Effector memory CD4-positive, alpha-beta T cell (primary cell): Measurements from ENCODE around the gene ZNF432.
"Not testable (repeated sequence)": the region's sequence is repeated elsewhere in the genome, so short reads cannot be mapped to it uniquely, and the experiment has no call there.

Experiments
- DNase-seq, 3 donors: peaks; one replicate each; pipeline ENCODE4 v3.0.0-alpha.2; 2020
- H3K27ac ChIP-seq: 2 replicates; pipeline ENCODE4 v1.7.0; 2013; ENCODE audit warnings: mild to moderate bottlenecking, low read length, moderate library complexity; ENCODE audit not compliant: insufficient read depth, poor library complexity, severe bottlenecking
- H3K27me3 ChIP-seq: replicated peaks from 2 replicates; pipeline ENCODE4 v1.7.0; 2013; ENCODE audit warnings: mild to moderate bottlenecking, low read length; ENCODE audit not compliant: insufficient read depth, control insufficient read depth, poor library complexity, severe bottlenecking
- H3K36me3 ChIP-seq: 2 replicates; pipeline ENCODE4 v1.7.0; 2013; ENCODE audit warnings: mild to moderate bottlenecking, low read length, moderate library complexity; ENCODE audit not compliant: control insufficient read depth, insufficient read depth
- H3K4me1 ChIP-seq: 2 replicates; pipeline ENCODE4 v1.7.0; 2013; ENCODE audit warnings: low read length, mild to moderate bottlenecking; ENCODE audit not compliant: control insufficient read depth, insufficient read depth, poor library complexity, severe bottlenecking
- H3K4me3 ChIP-seq: 2 replicates; pipeline ENCODE4 v1.7.0; 2013; ENCODE audit warnings: low read length, low read depth, mild to moderate bottlenecking; ENCODE audit not compliant: insufficient read depth, poor library complexity, severe bottlenecking
- H3K9me3 ChIP-seq: 2 replicates; pipeline ENCODE4 v1.7.0; 2013; ENCODE audit warnings: mild to moderate bottlenecking, low read length, moderate library complexity; ENCODE audit not compliant: control insufficient read depth

The ZNF432 gene

GRCh38 chr19:52056480-52056879 is 7.8 kb upstream of the ZNF432 start:
- H3K27ac ChIP-seq, H3K27me3 ChIP-seq, H3K36me3 ChIP-seq, H3K4me1 ChIP-seq, H3K4me3 ChIP-seq, DNase-seq: not testable (repeated sequence)
- peaks cover 22% of the 10 kb centered on the region for H3K9me3 ChIP-seq

GRCh38 chr19:52051736-52052135 is 3.1 kb upstream of the ZNF432 start:
- not testable (repeated sequence) for DNase-seq, H3K4me1 ChIP-seq, H3K4me3 ChIP-seq, H3K9me3 ChIP-seq, H3K27ac ChIP-seq, H3K36me3 ChIP-seq, H3K27me3 ChIP-seq

GRCh38 chr19:52039169-52039568 is 9.5 kb downstream of the ZNF432 start:
- peaks cover 50% of the 10 kb centered on the region for H3K9me3 ChIP-seq
- H3K4me1 ChIP-seq = no peaks in the 10 kb centered on the region
- no peak overlapping the region for H3K27ac ChIP-seq
- DNase-seq = no peak
- H3K27me3 ChIP-seq = no peaks in the 10 kb centered on the region
- H3K36me3 ChIP-seq = peaks cover 87% of the 10 kb centered on the region
- H3K4me3 ChIP-seq = no peak overlapping the region

GRCh38 chr19:52034051-52034728 is 14.4 kb downstream of the ZNF432 start:
- H3K27me3 ChIP-seq = no peaks in the 10 kb centered on the region
- H3K36me3 ChIP-seq = peaks cover 48% of the 10 kb centered on the region
- H3K27ac ChIP-seq = no peak overlapping the region
- no peaks in the 10 kb centered on the region for H3K4me1 ChIP-seq
- DNase-seq = no peak
- H3K4me3 ChIP-seq = no peak overlapping the region
- peaks cover 55% of the 10 kb centered on the region for H3K9me3 ChIP-seq

- no peaks in the 10 kb centered on the region for H3K4me1 ChIP-seq
- no peak for DNase-seq
- H3K27ac ChIP-seq = peak overlapping the region; percentile 83
- no peaks in the 10 kb centered on the region for H3K27me3 ChIP-seq
- H3K9me3 ChIP-seq = peaks cover 18% of the 10 kb centered on the region
- H3K36me3 ChIP-seq = peaks cover 22% of the 10 kb centered on the region
- H3K4me3 ChIP-seq = peak overlapping the region; percentile 86
These were observed 19.9 kb downstream of the ZNF432 start for GRCh38 chr19:52028780-52029123.

- Histone ChIP-seq H3K36me3 (peaks cover 28% of the 10 kb centered on the region), H3K27me3 (no peaks in the 10 kb centered on the region), H3K4me1 (no peaks in the 10 kb centered on the region), H3K9me3 (peaks cover 12% of the 10 kb centered on the region), H3K4me3 (peak within 1 kb of the TSS; percentile 86), H3K27ac (peak within 1 kb of the TSS; percentile 83)
- DNase-seq = peak; percentile 58 to 69 (median 67)
These were observed 20.4 kb downstream of the ZNF432 start, which contains the start of gene ZNF614 for GRCh38 chr19:52028027-52028779. TSS of gene ZNF614 (minus strand) at chr19:52028379. CDS start at chr19:52025745, 2,634 bp downstream.

- H3K4me3 ChIP-seq, H3K27me3 ChIP-seq, H3K9me3 ChIP-seq, H3K4me1 ChIP-seq, H3K27ac ChIP-seq, DNase-seq: not testable (repeated sequence)
- peaks cover 37% of the 10 kb centered on the region for H3K36me3 ChIP-seq
These were observed 22.2 kb downstream of the ZNF432 start for GRCh38 chr19:52026255-52026990.

GRCh38 chr19:52024478-52024877 is 24.2 kb downstream of the ZNF432 start:
- H3K9me3 ChIP-seq = peaks cover 20% of the 10 kb centered on the region
- H3K4me3 ChIP-seq, H3K4me1 ChIP-seq, H3K27me3 ChIP-seq, DNase-seq, H3K27ac ChIP-seq: not testable (repeated sequence)
- peaks cover 56% of the 10 kb centered on the region for H3K36me3 ChIP-seq

- peaks cover 79% of the 10 kb centered on the region for H3K36me3 ChIP-seq
- DNase-seq = no peak
- no peaks in the 10 kb centered on the region for H3K4me1 ChIP-seq
- peaks cover 36% of the 10 kb centered on the region for H3K9me3 ChIP-seq
- H3K4me3 ChIP-seq = no peak overlapping the region
- H3K27me3 ChIP-seq = no peaks in the 10 kb centered on the region
- H3K27ac ChIP-seq = no peak overlapping the region
These were observed 26.4 kb downstream of the ZNF432 start for GRCh38 chr19:52022193-52022592.

GRCh38 chr19:52020506-52020905 is 28.1 kb downstream of the ZNF432 start:
- no peaks in the 10 kb centered on the region for H3K27me3 ChIP-seq
- H3K9me3 ChIP-seq = peaks cover 53% of the 10 kb centered on the region
- H3K36me3 ChIP-seq = peaks cover 88% of the 10 kb centered on the region
- no peaks in the 10 kb centered on the region for H3K4me1 ChIP-seq
- no peak for DNase-seq
- H3K27ac ChIP-seq = no peak overlapping the region
- H3K4me3 ChIP-seq = no peak overlapping the region
